Suppressor macrophage treated with lipopolysaccharide for 1 hour (primary cell): ENCODE data around the gene RPL22.

Experiments used
- DNase-seq, 3 donors: peaks; one replicate each; pipeline ENCODE4 v3.0.0-alpha.2; 2020 to 2022

RPL22 gene

GRCh38 chr1:6171548-6172124 is 27.8 kb downstream of the RPL22 start:
- DNase-seq: peak in 2 of 3 donors; percentile 28 to 38

GRCh38 chr1:6170742-6171201 is 28.6 kb downstream of the RPL22 start:
- DNase-seq: peak; percentile 48 to 60 (median 48)

- no peak for DNase-seq
Observed at GRCh38 chr1:6170116-6170741, 29.2 kb downstream of the RPL22 start.

GRCh38 chr1:6168947-6169586 is 30.3 kb downstream of the RPL22 start:
- no peak for DNase-seq

- DNase-seq: no peak
Observed at GRCh38 chr1:6167391-6168303, 31.7 kb downstream of the RPL22 start.

GRCh38 chr1:6166655-6167390 is 32.6 kb downstream of the RPL22 start:
- DNase-seq: no peak

GRCh38 chr1:6166221-6166620 is 33.2 kb downstream of the RPL22 start:
- DNase-seq: no peak

GRCh38 chr1:6165441-6165985 is 33.9 kb downstream of the RPL22 start:
- no peak for DNase-seq

GRCh38 chr1:6165027-6165426 is 34.4 kb downstream of the RPL22 start:
- DNase-seq: no peak

GRCh38 chr1:6163973-6164617 is 35.3 kb downstream of the RPL22 start:
- DNase-seq: no peak

GRCh38 chr1:6163191-6163972 is 36.0 kb downstream of the RPL22 start:
- DNase-seq: no peak

- DNase-seq: no peak
Observed at GRCh38 chr1:6162773-6163172, 36.6 kb downstream of the RPL22 start.

- no peak for DNase-seq
Observed at GRCh38 chr1:6162341-6162740, 37.1 kb downstream of the RPL22 start.

GRCh38 chr1:6158181-6158580 is 41.2 kb downstream of the RPL22 start:
- DNase-seq: no peak

GRCh38 chr1:6157528-6158174 is 41.7 kb downstream of the RPL22 start:
- DNase-seq: no peak

- no peak for DNase-seq
Observed at GRCh38 chr1:6157132-6157527, 42.3 kb downstream of the RPL22 start.

- no peak for DNase-seq
Observed at GRCh38 chr1:6154525-6155319, 44.7 kb downstream of the RPL22 start.

- no peak for DNase-seq
Observed at GRCh38 chr1:6152882-6153281, 46.5 kb downstream of the RPL22 start.

- peak in 2 of 3 donors; percentile 3 to 15 for DNase-seq
Observed at GRCh38 chr1:6152181-6152580, 47.2 kb downstream of the RPL22 start.
